NCI-H345 treated with DMSO at 0.1 percent for 48 hours (cell line): ENCODE measurements around the gene PYROXD2.

ENCODE experiments used
- DNase-seq: peaks from one replicate; lab custom pipeline; 2025; ENCODE audit not compliant: unreplicated experiment; lab: John Stamatoyannopoulos, UW

The PYROXD2 gene

DNA sequence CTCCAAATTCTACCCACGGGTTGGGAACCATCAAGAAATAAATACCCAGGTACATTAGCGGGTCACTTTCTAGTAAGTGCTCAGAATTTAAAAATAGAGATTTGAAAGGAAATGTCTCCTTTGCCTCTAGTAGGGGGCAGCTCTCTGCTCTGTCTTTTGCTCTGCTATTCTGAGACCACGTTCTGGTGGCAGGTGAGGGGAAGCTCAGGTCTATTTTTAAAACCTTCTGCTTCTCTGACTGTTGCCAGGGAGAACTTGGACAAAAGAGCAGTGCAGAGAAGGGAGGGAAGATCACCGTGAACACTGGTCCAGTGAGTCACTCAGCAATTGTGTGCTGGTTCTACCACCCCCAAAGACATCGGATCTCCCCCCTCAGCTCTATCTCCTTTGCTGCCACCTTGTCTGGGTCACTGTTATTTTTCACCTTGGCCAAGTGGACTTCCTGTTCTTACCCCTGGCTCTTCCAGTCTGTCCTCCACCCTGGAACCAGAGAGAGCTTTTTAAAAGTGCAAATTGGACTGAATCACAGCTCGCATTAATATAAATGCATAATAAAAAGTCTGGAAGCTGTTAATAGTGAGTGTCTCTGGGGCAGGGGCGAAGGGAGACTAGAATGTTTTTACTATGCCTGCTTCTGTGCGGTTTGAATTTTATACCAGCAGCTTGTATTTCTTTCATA lies 74.6 kb downstream of the PYROXD2 start:
- no peak for DNase-seq

DNA sequence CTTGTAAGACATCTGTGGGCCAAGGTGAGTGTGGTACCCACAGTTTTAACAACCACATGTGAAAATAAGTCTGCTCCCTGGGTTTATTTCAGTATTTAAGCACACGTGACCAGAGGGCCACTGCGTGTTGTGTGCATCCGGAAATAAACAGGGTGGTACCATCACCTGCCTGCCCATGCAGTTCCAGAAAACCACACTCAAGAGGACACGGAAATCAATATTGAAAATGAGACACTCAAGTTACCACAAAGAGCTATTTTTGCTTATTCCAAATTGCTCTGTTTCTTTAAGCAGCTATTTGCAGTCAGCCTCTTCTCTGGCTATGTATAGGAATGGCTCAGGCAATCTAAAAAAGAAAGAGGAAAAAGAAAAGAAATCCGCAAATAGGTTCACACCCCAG lies 75.2 kb downstream of the PYROXD2 start:
- no peak for DNase-seq

DNA sequence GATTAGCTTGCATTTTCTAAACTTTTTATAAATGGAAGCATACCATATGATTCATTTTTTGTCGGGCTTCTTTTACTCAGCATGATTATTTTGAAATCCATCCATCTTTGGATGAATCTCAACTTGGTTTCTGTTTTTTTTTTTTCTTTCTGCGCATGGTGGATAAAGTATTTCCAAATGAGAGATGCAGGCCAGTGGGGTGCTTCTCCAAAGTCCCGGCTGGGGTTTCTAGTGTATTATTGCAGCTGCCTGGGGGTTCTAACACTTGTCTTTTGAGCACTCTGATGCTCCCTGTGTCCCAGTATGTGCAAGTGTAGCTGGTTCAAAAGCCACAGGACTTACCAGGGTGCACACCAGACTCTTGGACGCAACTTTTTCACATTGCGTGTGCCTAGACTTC lies 76.1 kb downstream of the PYROXD2 start:
- no peak for DNase-seq

DNA sequence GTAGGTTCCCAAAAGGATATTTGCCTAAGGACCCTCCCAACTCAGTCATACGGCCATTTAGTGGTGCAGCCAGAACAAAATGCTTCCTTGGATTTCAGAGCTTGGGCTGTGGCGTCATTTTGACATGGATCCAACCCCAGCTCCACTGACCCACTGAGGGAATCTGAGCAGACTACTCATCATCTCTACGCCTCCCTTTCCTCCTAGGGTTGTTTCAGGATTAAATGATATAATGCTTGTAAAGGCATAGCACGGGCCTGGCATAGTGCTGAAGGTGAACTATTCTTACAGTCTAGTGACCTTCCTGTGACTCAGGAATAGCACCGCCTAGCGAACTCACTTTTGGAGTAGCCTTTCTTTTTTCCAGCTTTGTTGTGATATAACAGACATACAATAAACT lies 76.7 kb downstream of the PYROXD2 start:
- DNase-seq = no peak

DNA sequence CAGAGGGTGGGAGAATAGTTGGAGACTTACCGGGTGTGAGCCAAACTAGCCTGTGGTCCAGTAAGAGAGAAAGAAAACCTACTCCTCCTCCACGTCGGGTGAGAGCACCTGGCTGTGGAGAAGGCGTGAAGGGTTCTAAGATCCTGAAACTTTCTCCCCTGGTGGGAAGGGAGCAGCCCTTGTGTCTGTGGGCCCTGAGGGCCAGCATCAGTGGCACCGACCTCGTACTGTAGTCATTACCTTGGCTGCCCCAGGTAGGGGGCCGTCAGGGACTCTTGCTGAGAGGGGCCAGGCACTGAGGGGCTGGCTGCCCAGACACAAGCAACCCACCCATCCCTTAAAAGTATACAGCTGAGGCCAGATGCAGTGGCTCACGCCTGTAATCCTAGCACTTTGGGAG lies 77.5 kb downstream of the PYROXD2 start:
- DNase-seq = no peak
